ENCODE measurements around the gene RNF133. TPM values are rescaled to one million over a fixed set of nuclear protein-coding genes. Genes with fewer than 3 reads are reported as not detected.

The RNF133 gene
- polyA plus RNA-seq, 4 donors = 0.04 to 0.10 TPM; not detected in 2

- FAIRE-seq (no peak), DNase-seq (no peak)
- H3K27me3 ChIP-seq (ENCODE audit: control insufficient read depth in 3 of 3, insufficient read depth in 3 of 3, low read length in 3 of 3) = no peaks in the 10 kb centered on the region
- WGBS, 3 donors = 49 to 69% (median 52%) methylated on average over 4 of the region's 4 CpGs
- H3K27ac ChIP-seq (ENCODE audit: low read depth in 1 of 3, low read length in 2 of 3) = no peak overlapping the region
- H3K9me3 ChIP-seq (ENCODE audit: control insufficient read depth in 2 of 2, insufficient read depth in 1 of 2, low read depth in 1 of 2, low read length in 1 of 2) = peaks cover 0 to 8% of the 10 kb centered on the region in 2 donors
- no peaks in the 10 kb centered on the region for H3K36me3 ChIP-seq (ENCODE audit: control insufficient read depth in 3 of 3, insufficient read depth in 2 of 3, low read depth in 1 of 3, low read length in 3 of 3)
- H3K4me1 ChIP-seq (ENCODE audit: control insufficient read depth in 3 of 3, insufficient read depth in 2 of 3, low read depth in 1 of 3, low read length in 2 of 3) = no peaks in the 10 kb centered on the region
- no peak overlapping the region for H3K4me3 ChIP-seq (ENCODE audit: low read depth in 1 of 3, low read length in 3 of 3)
Measured at GRCh38 chr7:122674502-122674901, 24.4 kb downstream of the RNF133 start.

GRCh38 chr7:122673951-122674350, 25.0 kb downstream of the RNF133 start:
- FAIRE-seq (no peak), DNase-seq (no peak)
- no peak overlapping the region for H3K27ac ChIP-seq (ENCODE audit: low read depth in 1 of 3, low read length in 2 of 3)

GRCh38 chr7:122672536-122672935, 26.4 kb downstream of the RNF133 start:
- 92 to 95% (median 95%) methylated on average over 8 of the region's 8 CpGs for WGBS, 3 donors
- Histone ChIP-seq H3K27ac (ENCODE audit: low read depth in 1 of 3, low read length in 2 of 3) (no peak overlapping the region), H3K36me3 (ENCODE audit: control insufficient read depth in 3 of 3, insufficient read depth in 2 of 3, low read depth in 1 of 3, low read length in 3 of 3) (no peaks in the 10 kb centered on the region), H3K9me3 (ENCODE audit: control insufficient read depth in 2 of 2, insufficient read depth in 1 of 2, low read depth in 1 of 2, low read length in 1 of 2) (peaks cover 0 to under 1% of the 10 kb centered on the region in 2 donors), H3K27me3 (ENCODE audit: control insufficient read depth in 3 of 3, insufficient read depth in 3 of 3, low read length in 3 of 3) (no peaks in the 10 kb centered on the region), H3K4me3 (ENCODE audit: low read depth in 1 of 3, low read length in 3 of 3) (no peak overlapping the region), H3K4me1 (ENCODE audit: control insufficient read depth in 3 of 3, insufficient read depth in 2 of 3, low read depth in 1 of 3, low read length in 2 of 3) (no peaks in the 10 kb centered on the region)
- FAIRE-seq (no peak), DNase-seq (no peak)

More at GRCh38 chr7:122673951-122674350, 25.0 kb downstream of the RNF133 start:
- 93 to 96% (median 95%) methylated on average over 21 of the region's 21 CpGs for WGBS, 3 donors
- no peaks in the 10 kb centered on the region for H3K27me3 ChIP-seq (ENCODE audit: control insufficient read depth in 3 of 3, insufficient read depth in 3 of 3, low read length in 3 of 3)
- no peaks in the 10 kb centered on the region for H3K36me3 ChIP-seq (ENCODE audit: control insufficient read depth in 3 of 3, insufficient read depth in 2 of 3, low read depth in 1 of 3, low read length in 3 of 3)
- no peaks in the 10 kb centered on the region for H3K4me1 ChIP-seq (ENCODE audit: control insufficient read depth in 3 of 3, insufficient read depth in 2 of 3, low read depth in 1 of 3, low read length in 2 of 3)
- no peak overlapping the region for H3K4me3 ChIP-seq (ENCODE audit: low read depth in 1 of 3, low read length in 3 of 3)
- H3K9me3 ChIP-seq (ENCODE audit: control insufficient read depth in 2 of 2, insufficient read depth in 1 of 2, low read depth in 1 of 2, low read length in 1 of 2) = peaks cover 0 to 8% of the 10 kb centered on the region in 2 donors

GRCh38 chr7:122663733-122664132, 35.2 kb downstream of the RNF133 start:
- FAIRE-seq (no peak), DNase-seq (no peak)
- no peaks in the 10 kb centered on the region for H3K9me3 ChIP-seq (ENCODE audit: control insufficient read depth in 2 of 2, insufficient read depth in 1 of 2, low read depth in 1 of 2, low read length in 1 of 2)
- H3K27ac ChIP-seq (ENCODE audit: low read depth in 1 of 3, low read length in 2 of 3) = no peak overlapping the region
- H3K4me3 ChIP-seq (ENCODE audit: low read depth in 1 of 3, low read length in 3 of 3) = no peak overlapping the region
- no peaks in the 10 kb centered on the region for H3K27me3 ChIP-seq (ENCODE audit: control insufficient read depth in 3 of 3, insufficient read depth in 3 of 3, low read length in 3 of 3)
- H3K36me3 ChIP-seq (ENCODE audit: control insufficient read depth in 3 of 3, insufficient read depth in 2 of 3, low read depth in 1 of 3, low read length in 3 of 3) = no peaks in the 10 kb centered on the region
- 80 to 92% (median 81%) methylated on average over 2 of the region's 2 CpGs for WGBS, 3 donors
- H3K4me1 ChIP-seq (ENCODE audit: control insufficient read depth in 3 of 3, insufficient read depth in 2 of 3, low read depth in 1 of 3, low read length in 2 of 3) = no peaks in the 10 kb centered on the region

GRCh38 chr7:122658856-122659255, 40.1 kb downstream of the RNF133 start:
- Histone ChIP-seq H3K27me3 (ENCODE audit: control insufficient read depth in 3 of 3, insufficient read depth in 3 of 3, low read length in 3 of 3) (no peaks in the 10 kb centered on the region), H3K27ac (ENCODE audit: low read depth in 1 of 3, low read length in 2 of 3) (no peak overlapping the region), H3K36me3 (ENCODE audit: control insufficient read depth in 3 of 3, insufficient read depth in 2 of 3, low read depth in 1 of 3, low read length in 3 of 3) (no peaks in the 10 kb centered on the region), H3K4me1 (ENCODE audit: control insufficient read depth in 3 of 3, insufficient read depth in 2 of 3, low read depth in 1 of 3, low read length in 2 of 3) (no peaks in the 10 kb centered on the region), H3K4me3 (ENCODE audit: low read depth in 1 of 3, low read length in 3 of 3) (no peak overlapping the region), H3K9me3 (ENCODE audit: control insufficient read depth in 2 of 2, insufficient read depth in 1 of 2, low read depth in 1 of 2, low read length in 1 of 2) (no peaks in the 10 kb centered on the region)
- FAIRE-seq = no peak
- no peak for DNase-seq
- 71 to 94% (median 77%) methylated on average over 2 of the region's 2 CpGs for WGBS, 3 donors

GRCh38 chr7:122653685-122654084, 45.2 kb downstream of the RNF133 start:
- FAIRE-seq = no peak

GRCh38 chr7:122652876-122653275, 46.0 kb downstream of the RNF133 start:
- DNase-seq (no peak), FAIRE-seq (no peak)
- Histone ChIP-seq H3K9me3 (ENCODE audit: control insufficient read depth in 2 of 2, insufficient read depth in 1 of 2, low read depth in 1 of 2, low read length in 1 of 2) (no peaks in the 10 kb centered on the region), H3K4me1 (ENCODE audit: control insufficient read depth in 3 of 3, insufficient read depth in 2 of 3, low read depth in 1 of 3, low read length in 2 of 3) (peaks cover 0 to 3% (median 0%) of the 10 kb centered on the region in 3 donors), H3K4me3 (ENCODE audit: low read depth in 1 of 3, low read length in 3 of 3) (no peak overlapping the region), H3K36me3 (ENCODE audit: control insufficient read depth in 3 of 3, insufficient read depth in 2 of 3, low read depth in 1 of 3, low read length in 3 of 3) (no peaks in the 10 kb centered on the region), H3K27ac (ENCODE audit: low read depth in 1 of 3, low read length in 2 of 3) (no peak overlapping the region), H3K27me3 (ENCODE audit: control insufficient read depth in 3 of 3, insufficient read depth in 3 of 3, low read length in 3 of 3) (no peaks in the 10 kb centered on the region)
- WGBS, 3 donors = 26 to 40% (median 28%) methylated on average over 4 of the region's 4 CpGs

More at GRCh38 chr7:122653685-122654084, 45.2 kb downstream of the RNF133 start:
- Histone ChIP-seq H3K4me1 (ENCODE audit: control insufficient read depth in 3 of 3, insufficient read depth in 2 of 3, low read depth in 1 of 3, low read length in 2 of 3) (no peaks in the 10 kb centered on the region), H3K27me3 (ENCODE audit: control insufficient read depth in 3 of 3, insufficient read depth in 3 of 3, low read length in 3 of 3) (no peaks in the 10 kb centered on the region), H3K36me3 (ENCODE audit: control insufficient read depth in 3 of 3, insufficient read depth in 2 of 3, low read depth in 1 of 3, low read length in 3 of 3) (no peaks in the 10 kb centered on the region), H3K9me3 (ENCODE audit: control insufficient read depth in 2 of 2, insufficient read depth in 1 of 2, low read depth in 1 of 2, low read length in 1 of 2) (no peaks in the 10 kb centered on the region), H3K4me3 (ENCODE audit: low read depth in 1 of 3, low read length in 3 of 3) (no peak overlapping the region), H3K27ac (ENCODE audit: low read depth in 1 of 3, low read length in 2 of 3) (no peak overlapping the region)
- DNase-seq = no peak
- 80 to 90% (median 83%) methylated on average over 5 of the region's 5 CpGs for whole genome bisulfite sequencing, 3 donors

GRCh38 chr7:122651451-122651850, 47.5 kb downstream of the RNF133 start:
- DNase-seq = no peak
- no peaks in the 10 kb centered on the region for H3K9me3 ChIP-seq (ENCODE audit: control insufficient read depth in 2 of 2, insufficient read depth in 1 of 2, low read depth in 1 of 2, low read length in 1 of 2)
- H3K4me1 ChIP-seq (ENCODE audit: control insufficient read depth in 3 of 3, insufficient read depth in 2 of 3, low read depth in 1 of 3, low read length in 2 of 3) = peaks cover 0 to 4% (median 0%) of the 10 kb centered on the region in 3 donors
- FAIRE-seq = no peak
- 59 to 90% (median 77%) methylated on average over 2 of the region's 2 CpGs for WGBS, 3 donors
- H3K27me3 ChIP-seq (ENCODE audit: control insufficient read depth in 3 of 3, insufficient read depth in 3 of 3, low read length in 3 of 3) = no peaks in the 10 kb centered on the region
- no peaks in the 10 kb centered on the region for H3K36me3 ChIP-seq (ENCODE audit: control insufficient read depth in 3 of 3, insufficient read depth in 2 of 3, low read depth in 1 of 3, low read length in 3 of 3)
- no peak overlapping the region for H3K27ac ChIP-seq (ENCODE audit: low read depth in 1 of 3, low read length in 2 of 3)
- H3K4me3 ChIP-seq (ENCODE audit: low read depth in 1 of 3, low read length in 3 of 3) = no peak overlapping the region

All from small intestine (tissue), 7 donors.